Immature natural killer cell (primary cell): ENCODE results near the gene FABP3. TPM values are rescaled to one million over a fixed set of nuclear protein-coding genes. Genes with fewer than 3 reads are reported as not detected.

Source experiments
- polyA plus RNA-seq, 3 donors: library from polyadenylated mRNA; unstranded; fragments of 300-500 nt; fragmentation: Illumina TruSeq; gene quantifications; one replicate each; pipeline ENCODE4 v1.2.3, GENCODE V29; 2021

The FABP3 gene
- polyA plus RNA-seq, 3 donors from 2014 or later, result not detected

Other genes with a start within 250 kb of the FABP3 start
- gene NKAIN1, start 133.2 kb downstream of the FABP3 start, polyA plus RNA-seq, result under 1 TPM in 1 of 3 donors, not detected in 2; 0.35 TPM
- gene SNRNP40, start 76.3 kb downstream of the FABP3 start, polyA plus RNA-seq, result 100 to 1,000 TPM in 2 of 3 donors, 10 to 100 TPM in 1; 80.7 to 150 (median 101) TPM
- gene ZCCHC17, start 76.0 kb downstream of the FABP3 start, polyA plus RNA-seq, result 100 to 1,000 TPM in 1 of 3 donors, 10 to 100 TPM in 2; 72.0 to 133 (median 74.1) TPM
- gene SERINC2, start 40.1 kb upstream of the FABP3 start, polyA plus RNA-seq, result not detected
- gene TINAGL1, start 203.4 kb upstream of the FABP3 start, polyA plus RNA-seq, result not detected
- gene HCRTR1, start 244.6 kb upstream of the FABP3 start, polyA plus RNA-seq, result not detected